ENCODE measurements around the gene PARP11. TPM values are rescaled to one million over a fixed set of nuclear protein-coding genes. Genes with fewer than 3 reads are reported as not detected.

PARP11 gene
- total RNA-seq, 2 experiments from 2014 or later, result 13.4 TPM

- ChIA-PET CTCF (no interaction called here), POLR2A (no interaction called here)
- intact Hi-C loops (cut with DNase I, micrococcal nuclease), result no loop called here
- Mint-ChIP-seq H3K4me3 (no peak overlapping the region), H3K9me3 (no peaks in the 10 kb centered on the region), H3K36me3 (ENCODE audit: low read depth) (peaks cover 46% of the 10 kb centered on the region), H3K27ac (no peak overlapping the region), H3K4me1 (ENCODE audit: low read depth) (no peaks in the 10 kb centered on the region), H3K27me3 (no peaks in the 10 kb centered on the region)
- Histone ChIP-seq H3K9me3 (ENCODE audit: control insufficient read depth in 1 of 2, insufficient read depth in 1 of 2, low read length in 2 of 2) (no peaks in the 10 kb centered on the region), H3K4me3 (ENCODE audit: low read length) (no peak overlapping the region), H3K27ac (ENCODE audit: low read depth in 1 of 2, low read length in 2 of 2) (no peak overlapping the region), H3K27me3 (ENCODE audit: control insufficient read depth in 1 of 2, insufficient read depth in 2 of 2, low read length in 2 of 2) (no peaks in the 10 kb centered on the region), H3K36me3 (ENCODE audit: insufficient read depth, low read length) (peaks cover 49% of the 10 kb centered on the region), H3K4me1 (ENCODE audit: insufficient read depth, low read length) (no peaks in the 10 kb centered on the region)
- no peak for ATAC-seq (ENCODE audit: poor library complexity)
- TF ChIP-seq CTCF (IDR thresholded peaks at IDR 0.05), result no peak
- DNase-seq, result no peak
Measured at GRCh38 chr12:3821441-3821840, 51.8 kb downstream of the PARP11 start.

GRCh38 chr12:3820122-3820521 lies 53.1 kb downstream of the PARP11 start:
- ChIA-PET POLR2A (no interaction called here), CTCF (no interaction called here)
- ATAC-seq (ENCODE audit: poor library complexity) (no peak), DNase-seq (no peak)
- Histone ChIP-seq H3K27ac (ENCODE audit: low read depth in 1 of 2, low read length in 2 of 2) (no peak overlapping the region), H3K36me3 (ENCODE audit: insufficient read depth, low read length) (peaks cover 39% of the 10 kb centered on the region), H3K4me3 (ENCODE audit: low read length) (no peak overlapping the region), H3K9me3 (ENCODE audit: control insufficient read depth in 1 of 2, insufficient read depth in 1 of 2, low read length in 2 of 2) (no peaks in the 10 kb centered on the region), H3K4me1 (ENCODE audit: insufficient read depth, low read length) (no peaks in the 10 kb centered on the region), H3K27me3 (ENCODE audit: control insufficient read depth in 1 of 2, insufficient read depth in 2 of 2, low read length in 2 of 2) (no peaks in the 10 kb centered on the region)
- H3K4me1 Mint-ChIP-seq (ENCODE audit: low read depth), result no peaks in the 10 kb centered on the region
- TF ChIP-seq CTCF (IDR thresholded peaks at IDR 0.05), result no peak
- peaks cover 42% of the 10 kb centered on the region for H3K36me3 Mint-ChIP-seq (ENCODE audit: low read depth)
- H3K27me3 Mint-ChIP-seq, result no peaks in the 10 kb centered on the region
- H3K27ac Mint-ChIP-seq, result no peak overlapping the region
- H3K9me3 Mint-ChIP-seq, result no peaks in the 10 kb centered on the region
- intact Hi-C loops (cut with DNase I, micrococcal nuclease), result no loop called here
- H3K4me3 Mint-ChIP-seq, result no peak overlapping the region

GRCh38 chr12:3816266-3816665 lies 56.9 kb downstream of the PARP11 start:
- H3K27ac ChIP-seq (ENCODE audit: low read depth in 1 of 2, low read length in 2 of 2), result no peak overlapping the region
- DNase-seq, result no peak
- CTCF ChIA-PET, result interaction anchor here (0.9 to 1.1 kb wide), 2 partner anchors 12 to 516 kb away, joined by 3 to 4 read pairs; no protein-coding TSS in a partner anchor
- Mint-ChIP-seq H3K4me3 (no peak overlapping the region), H3K27ac (no peak overlapping the region), H3K36me3 (ENCODE audit: low read depth) (peaks cover 41% of the 10 kb centered on the region), H3K4me1 (ENCODE audit: low read depth) (no peaks in the 10 kb centered on the region), H3K9me3 (no peaks in the 10 kb centered on the region), H3K27me3 (no peaks in the 10 kb centered on the region)
- POLR2A ChIA-PET, result no interaction called here
- intact Hi-C loops (cut with DNase I, micrococcal nuclease), result no loop called here
- H3K4me1 ChIP-seq (ENCODE audit: insufficient read depth, low read length), result no peaks in the 10 kb centered on the region
- H3K36me3 ChIP-seq (ENCODE audit: insufficient read depth, low read length), result peaks cover 46% of the 10 kb centered on the region
- no peak for ATAC-seq (ENCODE audit: poor library complexity)
- H3K4me3 ChIP-seq (ENCODE audit: low read length), result no peak overlapping the region
- no peaks in the 10 kb centered on the region for H3K27me3 ChIP-seq (ENCODE audit: control insufficient read depth in 1 of 2, insufficient read depth in 2 of 2, low read length in 2 of 2)
- TF ChIP-seq CTCF (IDR thresholded peaks at IDR 0.05), result no peak
- no peaks in the 10 kb centered on the region for H3K9me3 ChIP-seq (ENCODE audit: control insufficient read depth in 1 of 2, insufficient read depth in 1 of 2, low read length in 2 of 2)
